Measurements from ENCODE around the gene RPS6KA5. TPM values are rescaled to one million over a fixed set of nuclear protein-coding genes. Genes with fewer than 3 reads are reported as not detected.
"Not testable (repeated sequence)": the region's sequence is repeated elsewhere in the genome, so short reads cannot be mapped to it uniquely, and the experiment has no call there.

The RPS6KA5 gene
- total RNA-seq, 2 donors from 2014 or later: 3.3 to 5.1 TPM

DNA sequence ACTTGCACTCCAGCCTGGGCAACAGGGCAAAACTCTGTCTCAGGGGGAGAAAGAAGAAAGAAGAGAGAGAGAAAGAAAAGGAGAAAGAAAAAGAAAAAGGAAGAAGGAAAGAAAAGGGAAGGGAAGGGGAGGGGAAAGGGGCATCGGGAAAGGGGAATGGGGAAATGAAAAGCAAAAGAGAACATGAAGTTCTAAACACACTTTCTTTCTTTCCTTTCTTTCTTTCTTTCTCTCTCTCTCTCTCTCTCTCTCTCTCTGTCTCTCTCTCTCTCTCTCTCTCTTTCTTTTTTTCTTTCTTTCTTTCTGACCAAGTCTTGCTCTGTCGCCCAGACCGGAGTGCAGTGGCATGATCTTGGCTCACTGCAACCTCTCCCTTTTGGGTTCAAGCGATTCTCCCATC is 76.9 kb downstream of the RPS6KA5 start:
- H3K4me1 ChIP-seq (ENCODE audit: control insufficient read depth, insufficient read depth, low read length): no peaks in the 10 kb centered on the region
- TF ChIP-seq, protein P1, sequence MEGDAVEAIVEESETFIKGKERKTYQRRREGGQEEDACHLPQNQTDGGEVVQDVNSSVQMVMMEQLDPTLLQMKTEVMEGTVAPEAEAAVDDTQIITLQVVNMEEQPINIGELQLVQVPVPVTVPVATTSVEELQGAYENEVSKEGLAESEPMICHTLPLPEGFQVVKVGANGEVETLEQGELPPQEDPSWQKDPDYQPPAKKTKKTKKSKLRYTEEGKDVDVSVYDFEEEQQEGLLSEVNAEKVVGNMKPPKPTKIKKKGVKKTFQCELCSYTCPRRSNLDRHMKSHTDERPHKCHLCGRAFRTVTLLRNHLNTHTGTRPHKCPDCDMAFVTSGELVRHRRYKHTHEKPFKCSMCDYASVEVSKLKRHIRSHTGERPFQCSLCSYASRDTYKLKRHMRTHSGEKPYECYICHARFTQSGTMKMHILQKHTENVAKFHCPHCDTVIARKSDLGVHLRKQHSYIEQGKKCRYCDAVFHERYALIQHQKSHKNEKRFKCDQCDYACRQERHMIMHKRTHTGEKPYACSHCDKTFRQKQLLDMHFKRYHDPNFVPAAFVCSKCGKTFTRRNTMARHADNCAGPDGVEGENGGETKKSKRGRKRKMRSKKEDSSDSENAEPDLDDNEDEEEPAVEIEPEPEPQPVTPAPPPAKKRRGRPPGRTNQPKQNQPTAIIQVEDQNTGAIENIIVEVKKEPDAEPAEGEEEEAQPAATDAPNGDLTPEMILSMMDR (conservative IDR thresholded peaks at IDR 0.05): no peak
- no peaks in the 10 kb centered on the region for H3K36me3 ChIP-seq (ENCODE audit: control insufficient read depth, insufficient read depth, low read length)
- DNase-seq: no peak
- Mint-ChIP-seq H3K27me3 (ENCODE audit: insufficient read depth) (no peaks in the 10 kb centered on the region), H3K9me3 (no peaks in the 10 kb centered on the region), H3K27ac (no peak overlapping the region), H3K4me1 (peaks cover 8% of the 10 kb centered on the region), H3K36me3 (ENCODE audit: low read depth) (no peaks in the 10 kb centered on the region), H3K4me3 (no peak overlapping the region)
- no peak overlapping the region for H3K27ac ChIP-seq (ENCODE audit: low read depth, low read length)
- H3K27me3 ChIP-seq (ENCODE audit: control insufficient read depth, insufficient read depth, low read length, poor library complexity, severe bottlenecking): no peaks in the 10 kb centered on the region
- H3K4me3 ChIP-seq (ENCODE audit: low read length): no peak overlapping the region
- H3K9ac ChIP-seq (ENCODE audit: extremely low read depth, low read length, poor library complexity, severe bottlenecking): no peak overlapping the region
- no peaks in the 10 kb centered on the region for H3K9me3 ChIP-seq (ENCODE audit: control insufficient read depth, low read length)
- WGBS, 2 experiments (ENCODE audit: insufficient coverage in 1 of 2, insufficient read length in 1 of 2): 96% methylated on average over 4 of the region's 4 CpGs; no CpG with 5 or more reads in 1 of the 2 experiments

DNA sequence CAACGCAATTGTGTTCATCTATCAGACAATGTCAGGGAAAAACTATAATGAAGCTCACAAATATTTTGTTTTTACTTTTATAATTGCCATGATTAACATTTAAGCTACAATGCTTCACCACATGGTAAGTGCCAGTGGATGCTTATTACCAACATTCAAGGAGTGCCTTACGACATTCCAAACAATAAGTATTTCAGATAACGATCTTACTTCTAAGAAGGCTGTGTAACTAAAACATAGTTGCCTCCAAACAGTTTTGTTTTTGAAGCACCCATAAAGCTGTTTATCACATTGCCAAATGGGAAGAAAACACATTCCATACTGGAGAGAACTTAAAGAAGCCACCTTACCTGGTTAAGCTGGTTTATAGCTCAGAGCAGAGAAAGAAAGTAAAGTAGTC is 78.8 kb downstream of the RPS6KA5 start:
- H3K4me3 ChIP-seq (ENCODE audit: low read length): no peak overlapping the region
- no peaks in the 10 kb centered on the region for H3K36me3 Mint-ChIP-seq (ENCODE audit: low read depth)
- peaks cover 6% of the 10 kb centered on the region for H3K4me1 Mint-ChIP-seq
- no peaks in the 10 kb centered on the region for H3K27me3 Mint-ChIP-seq (ENCODE audit: insufficient read depth)
- no peak overlapping the region for H3K27ac Mint-ChIP-seq
- no peak overlapping the region for H3K4me3 Mint-ChIP-seq
- H3K27me3 ChIP-seq (ENCODE audit: control insufficient read depth, insufficient read depth, low read length, poor library complexity, severe bottlenecking): no peaks in the 10 kb centered on the region
- TF ChIP-seq, protein P1 (conservative IDR thresholded peaks at IDR 0.05): no peak
- H3K9ac ChIP-seq (ENCODE audit: extremely low read depth, low read length, poor library complexity, severe bottlenecking): no peak overlapping the region
- H3K27ac ChIP-seq (ENCODE audit: low read depth, low read length): no peak overlapping the region
- no peaks in the 10 kb centered on the region for H3K9me3 ChIP-seq (ENCODE audit: control insufficient read depth, low read length)
- H3K36me3 ChIP-seq (ENCODE audit: control insufficient read depth, insufficient read depth, low read length): no peaks in the 10 kb centered on the region
- no peaks in the 10 kb centered on the region for H3K9me3 Mint-ChIP-seq
- WGBS, 2 experiments (ENCODE audit: insufficient coverage in 1 of 2, insufficient read length in 1 of 2): 87 to 100% methylated on average over 3 of the region's 3 CpGs
- H3K4me1 ChIP-seq (ENCODE audit: control insufficient read depth, insufficient read depth, low read length): no peaks in the 10 kb centered on the region
- no peak for DNase-seq

DNA sequence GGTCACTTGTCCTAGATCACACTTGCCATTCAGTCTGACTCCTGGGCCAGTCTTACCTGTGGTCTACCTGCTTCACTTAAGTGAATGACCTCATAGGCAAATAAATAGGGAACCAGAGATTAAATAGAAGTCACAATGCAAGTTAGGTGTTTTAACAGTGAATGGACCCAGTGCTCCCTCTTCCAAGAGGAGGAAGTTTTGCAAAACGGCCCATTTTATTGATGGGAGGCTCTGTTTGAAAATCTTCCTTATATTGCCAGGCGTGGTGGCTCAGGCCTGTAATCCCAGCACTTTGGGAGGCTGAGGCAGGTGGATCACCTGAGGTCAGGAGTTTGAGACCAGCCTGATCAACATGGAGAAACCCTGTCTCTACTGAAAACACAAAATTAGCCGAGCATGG is 79.8 kb downstream of the RPS6KA5 start:
- 91 to 94% methylated on average over 2 to 3 of the region's 3 CpGs for WGBS, 2 experiments (ENCODE audit: insufficient coverage in 1 of 2, insufficient read length in 1 of 2)
- H3K27me3 Mint-ChIP-seq (ENCODE audit: insufficient read depth); H3K4me3 ChIP-seq (ENCODE audit: low read length); H3K9me3 Mint-ChIP-seq; H3K4me3 Mint-ChIP-seq; H3K36me3 ChIP-seq (ENCODE audit: control insufficient read depth, insufficient read depth, low read length); H3K27me3 ChIP-seq (ENCODE audit: control insufficient read depth, insufficient read depth, low read length, poor library complexity, severe bottlenecking); H3K9ac ChIP-seq (ENCODE audit: extremely low read depth, low read length, poor library complexity, severe bottlenecking); H3K27ac Mint-ChIP-seq; H3K4me1 ChIP-seq (ENCODE audit: control insufficient read depth, insufficient read depth, low read length); H3K27ac ChIP-seq (ENCODE audit: low read depth, low read length); H3K36me3 Mint-ChIP-seq (ENCODE audit: low read depth); DNase-seq; H3K4me1 Mint-ChIP-seq; H3K9me3 ChIP-seq (ENCODE audit: control insufficient read depth, low read length): not testable (repeated sequence)

DNA sequence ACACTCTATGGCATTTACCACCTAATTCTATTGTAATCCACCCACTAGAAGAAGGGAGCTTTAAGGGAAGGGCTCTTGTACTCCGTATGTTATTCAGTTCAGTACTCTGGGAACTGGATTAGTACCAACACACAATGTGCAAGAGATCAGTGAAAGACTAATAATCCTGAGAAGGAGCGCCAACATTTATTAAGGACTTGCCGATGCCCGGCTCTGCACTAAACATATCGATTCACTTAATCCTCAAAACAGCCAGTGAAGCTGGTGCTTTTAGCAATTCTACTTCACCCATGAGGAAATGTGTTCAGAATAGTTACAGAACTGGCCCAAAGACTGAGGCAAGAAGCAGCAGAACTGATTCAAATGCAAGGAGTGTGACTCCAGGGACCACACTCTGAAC is 80.9 kb downstream of the RPS6KA5 start:
- Histone ChIP-seq H3K27ac (ENCODE audit: low read depth, low read length) (no peak overlapping the region), H3K4me1 (ENCODE audit: control insufficient read depth, insufficient read depth, low read length) (no peaks in the 10 kb centered on the region), H3K36me3 (ENCODE audit: control insufficient read depth, insufficient read depth, low read length) (no peaks in the 10 kb centered on the region), H3K4me3 (ENCODE audit: low read length) (no peak overlapping the region), H3K27me3 (ENCODE audit: control insufficient read depth, insufficient read depth, low read length, poor library complexity, severe bottlenecking) (no peaks in the 10 kb centered on the region), H3K9ac (ENCODE audit: extremely low read depth, low read length, poor library complexity, severe bottlenecking) (no peak overlapping the region), H3K9me3 (ENCODE audit: control insufficient read depth, low read length) (no peaks in the 10 kb centered on the region)
- Mint-ChIP-seq H3K4me1 (peaks cover 5% of the 10 kb centered on the region), H3K27ac (no peak overlapping the region), H3K36me3 (ENCODE audit: low read depth) (no peaks in the 10 kb centered on the region), H3K27me3 (ENCODE audit: insufficient read depth) (no peaks in the 10 kb centered on the region), H3K9me3 (no peaks in the 10 kb centered on the region), H3K4me3 (no peak overlapping the region)
- no peak for DNase-seq
- TF ChIP-seq, protein P1 (conservative IDR thresholded peaks at IDR 0.05): no peak
- WGBS, 2 experiments (ENCODE audit: insufficient coverage in 1 of 2, insufficient read length in 1 of 2): 90 to 97% methylated on average over 5 of the region's 5 CpGs

Measured in endodermal cell (in vitro differentiated cells).